OCI-LY1 (cell line): Measurements from ENCODE around the gene MATN3.

Source experiments
- H2AFZ ChIP-seq: fragments of 200-600 bp; sonication (generic), shearing (Covaris generic); 2 replicates; pipeline ENCODE4 v1.6.0; 2014; ENCODE audit warnings: antibody characterized with exemption, mild to moderate bottlenecking, low read length
- H3F3A ChIP-seq: fragments of 200-600 bp; sonication (generic), shearing (Covaris generic); 2 replicates; pipeline ENCODE4 v1.6.0; 2014; ENCODE audit warnings: mild to moderate bottlenecking, antibody characterized with exemption, low read length, moderate library complexity; ENCODE audit not compliant: insufficient read depth
- H3K27ac ChIP-seq: fragments of 200-600 bp; sonication (generic); 2 replicates; pipeline ENCODE4 v1.5.1; 2014; ENCODE audit warnings: low read length, mixed run types, mild to moderate bottlenecking, low read depth; ENCODE audit not compliant: poor library complexity, severe bottlenecking
- H3K27me3 ChIP-seq: fragments of 200-600 bp; sonication (generic); 2 replicates; pipeline ENCODE4 v1.6.0; 2014; ENCODE audit warnings: antibody characterized with exemption, mild to moderate bottlenecking, low read length, moderate library complexity; ENCODE audit not compliant: insufficient read depth
- H3K36me3 ChIP-seq: fragments of 200-600 bp; sonication (generic); 2 replicates; pipeline ENCODE4 v1.6.1; 2014; ENCODE audit warnings: mild to moderate bottlenecking, antibody characterized with exemption, low read length, moderate library complexity, mixed read lengths; ENCODE audit not compliant: insufficient read depth
- H3K4me1 ChIP-seq: fragments of 200-600 bp; sonication (generic); 2 replicates; pipeline ENCODE4 v1.5.1; 2014; ENCODE audit warnings: mild to moderate bottlenecking, low read length, moderate library complexity; ENCODE audit not compliant: insufficient read depth, severe bottlenecking
- H3K4me2 ChIP-seq: fragments of 200-600 bp; sonication (generic), shearing (Covaris generic); 2 replicates; pipeline ENCODE4 v1.6.1; 2014; ENCODE audit warnings: low read length
- H3K4me3 ChIP-seq: fragments of 200-600 bp; sonication (generic); 2 replicates; pipeline ENCODE4 v1.5.1; 2014; ENCODE audit warnings: low read length, low read depth, mild to moderate bottlenecking, mixed read lengths; ENCODE audit not compliant: poor library complexity, severe bottlenecking
- H3K79me2 ChIP-seq: fragments of 200-600 bp; shearing (Covaris generic); 2 replicates; pipeline ENCODE4 v1.6.1; 2016; ENCODE audit warnings: mixed run types, low read length, mixed read lengths; ENCODE audit not compliant: insufficient read depth
- H3K9ac ChIP-seq: fragments of 200-600 bp; sonication (generic), shearing (Covaris generic); 2 replicates; pipeline ENCODE4 v1.6.1; 2014; ENCODE audit warnings: mild to moderate bottlenecking, low read length, mixed read lengths
- H3K9me2 ChIP-seq: fragments of 200-600 bp; sonication (generic), shearing (Covaris generic); 2 replicates; pipeline ENCODE4 v1.6.1; 2014; ENCODE audit warnings: low read depth, mild to moderate bottlenecking, low read length, mixed read lengths
- H3K9me3 ChIP-seq: fragments of 200-600 bp; shearing (Covaris generic); 2 replicates; pipeline ENCODE4 v1.6.1; 2014; ENCODE audit warnings: low read length, mixed read lengths
- H4K20me1 ChIP-seq: fragments of 200-600 bp; sonication (generic), shearing (Covaris generic); 2 replicates; pipeline ENCODE4 v1.6.0; 2016; ENCODE audit warnings: mild to moderate bottlenecking, low read length; ENCODE audit not compliant: insufficient read depth
- EZH2 ChIP-seq: fragments of 200-600 bp; sonication (generic), shearing (Covaris generic); IDR thresholded peaks from 2 replicates; pipeline ENCODE4 v1.8.0; 2017; ENCODE audit warnings: borderline replicate concordance, mixed run types, mild to moderate bottlenecking, antibody characterized with exemption, low read length, moderate library complexity, mixed read lengths
- TF ChIP-seq, protein P1 (sequence below): fragments of 200-600 bp; sonication (generic), shearing (Covaris generic); IDR thresholded peaks from 2 replicates; pipeline ENCODE4 v1.5.1; 2017; ENCODE audit warnings: mild to moderate bottlenecking, antibody characterized with exemption, low read length, moderate library complexity, mixed read lengths

MATN3 gene

DNA sequence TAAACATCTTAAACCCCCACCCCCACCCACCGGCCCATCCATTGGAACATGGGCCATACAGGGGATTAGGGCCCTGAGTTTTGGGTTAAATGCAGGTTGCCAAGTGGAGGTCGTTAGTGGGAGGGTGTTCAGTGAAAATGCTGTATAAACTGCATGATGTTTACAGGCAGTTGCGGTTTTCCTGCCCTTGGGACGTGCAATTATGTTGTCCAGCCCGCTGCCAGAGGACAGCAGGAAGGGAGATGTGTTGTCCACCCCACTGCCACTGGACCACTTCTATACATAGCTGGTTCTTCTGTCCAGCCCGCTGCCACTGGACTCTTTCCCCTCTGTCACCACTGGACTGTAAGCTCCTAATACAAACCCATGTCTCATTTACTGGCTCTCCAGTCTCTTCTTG is 41.7 kb upstream of the MATN3 start:
- Histone ChIP-seq H3K9ac (no peak overlapping the region), H3K4me1 (peaks cover 18% of the 10 kb centered on the region), H4K20me1 (no peaks in the 10 kb centered on the region), H3K9me3 (no peaks in the 10 kb centered on the region), H3K9me2 (no peaks in the 10 kb centered on the region), H3K4me3 (no peak overlapping the region), H3K79me2 (peaks cover 19% of the 10 kb centered on the region), H3K4me2 (no peak overlapping the region), H3K27ac (no peak overlapping the region), H3F3A (no peaks in the 10 kb centered on the region), H2AFZ (no peak overlapping the region), H3K36me3 (no peaks in the 10 kb centered on the region), H3K27me3 (no peaks in the 10 kb centered on the region)
- TF ChIP-seq, protein P1, sequence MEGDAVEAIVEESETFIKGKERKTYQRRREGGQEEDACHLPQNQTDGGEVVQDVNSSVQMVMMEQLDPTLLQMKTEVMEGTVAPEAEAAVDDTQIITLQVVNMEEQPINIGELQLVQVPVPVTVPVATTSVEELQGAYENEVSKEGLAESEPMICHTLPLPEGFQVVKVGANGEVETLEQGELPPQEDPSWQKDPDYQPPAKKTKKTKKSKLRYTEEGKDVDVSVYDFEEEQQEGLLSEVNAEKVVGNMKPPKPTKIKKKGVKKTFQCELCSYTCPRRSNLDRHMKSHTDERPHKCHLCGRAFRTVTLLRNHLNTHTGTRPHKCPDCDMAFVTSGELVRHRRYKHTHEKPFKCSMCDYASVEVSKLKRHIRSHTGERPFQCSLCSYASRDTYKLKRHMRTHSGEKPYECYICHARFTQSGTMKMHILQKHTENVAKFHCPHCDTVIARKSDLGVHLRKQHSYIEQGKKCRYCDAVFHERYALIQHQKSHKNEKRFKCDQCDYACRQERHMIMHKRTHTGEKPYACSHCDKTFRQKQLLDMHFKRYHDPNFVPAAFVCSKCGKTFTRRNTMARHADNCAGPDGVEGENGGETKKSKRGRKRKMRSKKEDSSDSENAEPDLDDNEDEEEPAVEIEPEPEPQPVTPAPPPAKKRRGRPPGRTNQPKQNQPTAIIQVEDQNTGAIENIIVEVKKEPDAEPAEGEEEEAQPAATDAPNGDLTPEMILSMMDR = no peak
- no peak for TF ChIP-seq EZH2

DNA sequence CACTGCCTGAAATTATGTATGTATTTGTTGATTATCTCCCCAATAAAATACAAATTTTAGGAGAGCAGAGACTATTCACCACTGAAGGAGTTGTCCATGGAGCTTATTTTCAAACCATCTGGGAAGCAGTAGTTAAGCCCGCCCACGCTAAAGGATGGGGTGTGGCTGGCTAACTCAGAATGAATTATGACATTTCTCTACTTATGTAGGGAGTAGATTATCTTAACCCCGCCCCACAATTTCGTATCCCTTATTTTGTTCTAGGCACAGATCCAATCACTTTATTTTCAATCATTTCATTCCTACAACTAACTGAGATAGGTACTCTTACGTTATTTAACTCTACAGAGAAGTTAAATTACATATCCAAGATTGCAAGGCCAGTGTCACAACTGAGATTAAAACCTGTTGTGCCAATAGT is 40.4 kb upstream of the MATN3 start:
- peaks cover 32% of the 10 kb centered on the region for H3K79me2 ChIP-seq

DNA sequence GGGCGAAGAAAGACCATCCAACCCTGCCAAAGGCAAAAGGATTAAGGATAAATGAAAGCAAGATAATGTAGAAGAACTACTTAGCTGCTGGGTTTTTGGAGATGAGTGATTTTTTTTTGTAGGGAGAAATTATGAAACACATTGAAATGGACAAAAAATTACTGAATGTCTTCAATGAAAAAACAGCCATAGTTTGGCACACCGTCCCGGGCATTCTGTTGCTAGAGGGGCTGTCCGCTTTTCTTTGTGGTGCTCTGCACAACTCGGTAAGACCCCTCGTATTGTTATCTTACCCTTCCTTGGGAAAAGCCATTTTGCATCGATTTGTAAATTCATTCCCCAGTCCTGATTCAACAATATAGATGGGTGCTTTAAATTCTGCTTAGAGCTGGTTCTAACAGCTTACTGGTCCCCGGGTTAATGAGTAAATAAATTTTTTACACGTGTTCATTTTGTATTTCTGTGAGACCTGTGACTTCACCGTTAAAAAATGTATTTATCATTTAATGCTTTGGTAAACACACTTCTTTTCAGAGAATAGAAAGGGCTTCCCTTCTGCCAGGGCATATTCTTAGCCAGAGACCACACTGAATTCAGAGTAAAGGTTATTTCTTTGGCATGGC is 39.9 kb upstream of the MATN3 start:
- no peaks in the 10 kb centered on the region for H3K9me3 ChIP-seq
- H3K79me2 ChIP-seq = peaks cover 36% of the 10 kb centered on the region
- H3K4me3 ChIP-seq = peak overlapping the region; percentile 71
- H3K4me1 ChIP-seq = peaks cover 31% of the 10 kb centered on the region
- peak overlapping the region; percentile 69 for H3K9ac ChIP-seq
- no peaks in the 10 kb centered on the region for H4K20me1 ChIP-seq
- peak overlapping the region; percentile 70 for H3K4me2 ChIP-seq
- no peaks in the 10 kb centered on the region for H3K36me3 ChIP-seq
- no peak overlapping the region for H3K27ac ChIP-seq
- TF ChIP-seq, protein P1 = no peak
- TF ChIP-seq EZH2 = no peak
- peak overlapping the region; percentile 70 for H2AFZ ChIP-seq
- H3K27me3 ChIP-seq = no peaks in the 10 kb centered on the region
- H3K9me2 ChIP-seq = no peaks in the 10 kb centered on the region
- H3F3A ChIP-seq = no peaks in the 10 kb centered on the region

More for the DNA sequence above, 40.4 kb upstream of the MATN3 start:
- TF ChIP-seq, protein P1 = no peak
- no peak overlapping the region for H3K9ac ChIP-seq
- H3F3A ChIP-seq = no peaks in the 10 kb centered on the region
- no peak overlapping the region for H2AFZ ChIP-seq
- peaks cover 31% of the 10 kb centered on the region for H3K4me1 ChIP-seq
- no peaks in the 10 kb centered on the region for H3K27me3 ChIP-seq
- H3K27ac ChIP-seq = no peak overlapping the region
- no peak overlapping the region for H3K4me3 ChIP-seq
- H3K36me3 ChIP-seq = no peaks in the 10 kb centered on the region
- no peaks in the 10 kb centered on the region for H3K9me2 ChIP-seq
- no peaks in the 10 kb centered on the region for H4K20me1 ChIP-seq
- no peaks in the 10 kb centered on the region for H3K9me3 ChIP-seq
- H3K4me2 ChIP-seq = no peak overlapping the region
